GM12874 (cell line): ENCODE results near the gene TRIM52.

Experiments
- TF ChIP-seq, protein P1 (sequence below): IDR thresholded peaks from 2 replicates; pipeline ENCODE4 v1.5.1; 2011; ENCODE audit warnings: low read depth, mild to moderate bottlenecking, control low read depth, low read length, moderate library complexity; ENCODE audit not compliant: insufficient read depth

Gene TRIM52

DNA sequence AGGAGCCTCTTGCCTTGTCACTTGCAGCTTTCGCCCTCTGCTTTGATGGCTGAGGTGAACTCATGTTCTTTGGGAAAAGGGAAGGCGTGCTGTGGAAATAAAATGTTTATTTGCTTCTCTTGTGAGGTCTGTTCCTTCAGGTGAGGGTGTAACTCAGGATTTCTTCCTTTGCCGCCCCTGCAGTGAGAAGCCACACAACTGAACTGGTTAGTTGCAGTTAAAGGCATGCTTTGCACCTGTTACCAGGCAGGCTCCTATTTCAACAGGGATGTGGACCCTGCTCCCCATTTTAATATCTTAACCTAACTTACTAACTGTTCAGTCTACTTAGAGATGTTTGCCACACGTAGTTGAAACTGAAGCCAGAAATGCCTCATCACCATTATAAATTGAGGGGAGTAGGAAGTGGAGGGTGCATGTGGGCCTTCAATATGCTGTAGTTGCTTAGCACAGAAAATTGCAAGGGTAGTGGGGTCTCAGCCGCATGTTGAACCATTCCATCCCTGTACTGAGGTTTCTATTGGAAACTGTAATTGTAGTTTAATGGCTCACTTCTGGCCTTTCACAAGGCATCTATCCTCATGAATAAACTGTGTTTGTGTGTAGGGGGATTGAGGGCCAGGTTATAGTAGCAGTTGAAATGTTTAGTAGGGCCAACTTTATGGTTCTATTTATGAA is 25.1 kb downstream of the TRIM52 start:
- TF ChIP-seq, protein P1, sequence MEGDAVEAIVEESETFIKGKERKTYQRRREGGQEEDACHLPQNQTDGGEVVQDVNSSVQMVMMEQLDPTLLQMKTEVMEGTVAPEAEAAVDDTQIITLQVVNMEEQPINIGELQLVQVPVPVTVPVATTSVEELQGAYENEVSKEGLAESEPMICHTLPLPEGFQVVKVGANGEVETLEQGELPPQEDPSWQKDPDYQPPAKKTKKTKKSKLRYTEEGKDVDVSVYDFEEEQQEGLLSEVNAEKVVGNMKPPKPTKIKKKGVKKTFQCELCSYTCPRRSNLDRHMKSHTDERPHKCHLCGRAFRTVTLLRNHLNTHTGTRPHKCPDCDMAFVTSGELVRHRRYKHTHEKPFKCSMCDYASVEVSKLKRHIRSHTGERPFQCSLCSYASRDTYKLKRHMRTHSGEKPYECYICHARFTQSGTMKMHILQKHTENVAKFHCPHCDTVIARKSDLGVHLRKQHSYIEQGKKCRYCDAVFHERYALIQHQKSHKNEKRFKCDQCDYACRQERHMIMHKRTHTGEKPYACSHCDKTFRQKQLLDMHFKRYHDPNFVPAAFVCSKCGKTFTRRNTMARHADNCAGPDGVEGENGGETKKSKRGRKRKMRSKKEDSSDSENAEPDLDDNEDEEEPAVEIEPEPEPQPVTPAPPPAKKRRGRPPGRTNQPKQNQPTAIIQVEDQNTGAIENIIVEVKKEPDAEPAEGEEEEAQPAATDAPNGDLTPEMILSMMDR = no peak

DNA sequence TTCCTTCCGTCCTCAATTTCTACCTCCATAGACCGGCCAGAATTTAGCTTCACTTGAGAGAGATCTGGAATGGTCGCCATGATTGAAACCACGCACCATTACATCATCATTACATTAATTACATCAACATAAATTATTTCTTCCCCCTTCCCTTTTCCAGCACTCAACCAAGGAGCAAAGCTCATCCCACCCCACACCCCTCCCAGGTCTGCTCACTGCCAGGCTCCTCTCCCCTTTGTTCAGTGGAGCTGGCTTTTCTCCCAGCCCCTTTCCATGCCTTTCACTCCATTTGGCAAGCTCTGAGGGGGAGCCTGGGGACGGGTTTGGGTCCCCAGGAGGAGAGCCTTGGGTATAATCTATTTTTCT is 25.6 kb downstream of the TRIM52 start:
- TF ChIP-seq, protein P1 = no peak

DNA sequence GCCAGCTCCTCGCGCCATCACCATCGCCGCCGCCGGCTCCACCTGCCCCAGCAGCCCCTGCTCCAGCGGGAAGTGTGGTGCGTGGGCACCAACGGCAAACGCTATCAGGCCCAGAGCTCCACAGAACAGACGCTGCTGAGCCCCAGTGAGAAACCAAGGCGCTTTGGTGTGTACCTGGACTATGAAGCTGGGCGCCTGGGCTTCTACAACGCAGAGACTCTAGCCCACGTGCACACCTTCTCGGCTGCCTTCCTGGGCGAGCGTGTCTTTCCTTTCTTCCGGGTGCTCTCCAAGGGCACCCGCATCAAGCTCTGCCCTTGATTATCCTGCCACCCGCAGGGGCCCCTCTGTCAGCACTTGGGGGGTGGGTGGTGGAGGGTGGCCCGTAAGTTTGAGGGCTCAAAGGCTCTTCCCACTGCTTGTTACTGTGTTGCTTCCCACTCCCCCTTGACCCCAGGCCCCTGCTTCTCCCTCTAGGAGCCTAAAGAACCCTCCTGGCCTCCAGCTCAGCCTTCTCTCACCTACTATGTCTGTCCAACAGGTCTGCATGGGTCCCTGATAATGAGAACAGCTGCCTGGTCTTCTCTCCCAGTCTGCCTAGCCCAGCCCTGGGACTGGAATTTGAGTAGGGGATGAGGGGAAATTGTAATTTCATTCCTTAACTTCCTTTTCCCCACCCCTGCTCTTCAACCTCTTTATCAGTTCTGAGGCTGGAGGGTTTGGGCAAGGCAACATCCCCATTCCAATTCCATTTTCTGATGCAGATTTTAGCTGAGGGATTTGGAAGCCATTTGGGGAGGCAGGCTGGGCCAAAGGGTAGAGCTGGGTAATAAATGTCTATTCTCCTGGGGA is 26.3 kb downstream of the TRIM52 start:
- TF ChIP-seq, protein P1 = no peak

DNA sequence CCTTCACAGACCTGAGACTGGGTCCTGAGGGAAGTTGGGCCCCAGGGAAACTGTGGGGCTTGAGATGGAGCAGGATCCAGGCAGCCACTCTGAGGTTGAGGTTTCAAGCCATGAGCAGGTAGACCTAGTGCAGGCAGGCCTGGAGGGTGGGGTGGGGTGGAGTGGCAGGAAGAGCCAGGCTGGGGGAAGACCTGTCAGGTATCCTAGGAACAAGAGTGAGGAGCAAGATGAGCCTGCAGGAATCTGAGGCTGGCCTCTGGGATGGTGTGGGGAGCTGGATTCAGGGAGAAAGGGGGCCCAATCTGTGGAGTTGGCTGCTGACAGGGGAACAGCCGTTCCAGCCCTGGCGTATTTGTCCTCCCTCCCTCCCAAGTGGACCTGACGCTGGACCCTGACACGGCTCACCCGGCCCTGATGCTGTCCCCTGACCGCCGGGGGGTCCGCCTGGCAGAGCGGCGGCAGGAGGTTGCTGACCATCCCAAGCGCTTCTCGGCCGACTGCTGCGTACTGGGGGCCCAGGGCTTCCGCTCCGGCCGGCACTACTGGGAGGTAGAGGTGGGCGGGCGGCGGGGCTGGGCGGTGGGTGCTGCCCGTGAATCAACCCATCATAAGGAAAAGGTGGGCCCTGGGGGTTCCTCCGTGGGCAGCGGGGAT is 27.0 kb downstream of the TRIM52 start:
- TF ChIP-seq, protein P1 = no peak

DNA sequence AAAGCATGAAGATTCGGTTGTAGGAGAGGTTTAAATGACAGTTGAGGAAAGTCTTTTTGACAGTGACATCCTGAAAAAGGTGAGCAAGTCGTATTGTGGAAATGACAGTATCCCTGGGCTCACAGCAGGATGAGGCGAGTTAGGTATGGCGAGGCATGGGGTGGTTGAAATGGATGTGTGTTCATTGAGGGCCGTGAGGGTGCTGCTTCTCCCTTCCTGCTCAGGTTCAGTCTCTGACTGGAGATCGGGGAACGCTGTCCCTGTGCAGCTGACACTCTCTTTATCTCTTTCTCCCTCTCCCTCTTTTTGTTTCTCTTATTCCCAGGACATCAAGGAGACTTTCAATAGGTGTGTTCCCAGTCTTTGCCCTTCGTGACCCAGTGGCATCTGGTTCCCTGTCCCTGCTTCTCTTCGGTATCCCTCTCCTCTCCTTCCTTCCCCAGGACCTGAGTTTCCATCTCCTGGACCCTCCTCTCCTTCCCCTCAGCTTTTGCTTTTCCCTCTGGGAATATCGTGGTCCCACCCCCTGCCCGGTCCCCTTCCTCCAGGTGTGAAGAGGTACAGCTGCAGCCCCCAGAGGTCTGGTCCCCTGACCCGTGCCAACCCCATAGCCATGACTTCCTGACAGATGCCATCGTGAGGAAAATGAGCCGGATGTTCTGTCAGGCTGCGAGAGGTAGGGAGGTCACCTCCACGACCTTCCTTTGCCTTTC is 27.7 kb downstream of the TRIM52 start:
- TF ChIP-seq, protein P1 = no peak

DNA sequence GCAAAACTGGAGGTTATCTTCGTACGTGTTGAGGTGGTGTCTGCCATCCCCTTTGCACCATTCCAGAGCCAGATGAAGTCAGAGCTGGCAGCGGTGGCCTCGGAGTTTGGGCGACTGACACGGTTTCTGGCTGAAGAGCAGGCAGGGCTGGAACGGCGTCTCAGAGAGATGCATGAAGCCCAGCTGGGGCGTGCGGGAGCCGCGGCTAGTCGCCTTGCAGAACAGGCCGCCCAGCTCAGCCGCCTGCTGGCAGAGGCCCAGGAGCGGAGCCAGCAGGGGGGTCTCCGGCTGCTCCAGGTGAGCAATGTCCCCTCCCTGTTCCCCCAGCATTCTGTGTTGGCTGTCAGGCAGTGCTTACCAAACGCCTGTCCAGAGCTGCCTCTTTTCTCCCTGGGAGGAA is 28.4 kb downstream of the TRIM52 start:
- TF ChIP-seq, protein P1 = no peak

DNA sequence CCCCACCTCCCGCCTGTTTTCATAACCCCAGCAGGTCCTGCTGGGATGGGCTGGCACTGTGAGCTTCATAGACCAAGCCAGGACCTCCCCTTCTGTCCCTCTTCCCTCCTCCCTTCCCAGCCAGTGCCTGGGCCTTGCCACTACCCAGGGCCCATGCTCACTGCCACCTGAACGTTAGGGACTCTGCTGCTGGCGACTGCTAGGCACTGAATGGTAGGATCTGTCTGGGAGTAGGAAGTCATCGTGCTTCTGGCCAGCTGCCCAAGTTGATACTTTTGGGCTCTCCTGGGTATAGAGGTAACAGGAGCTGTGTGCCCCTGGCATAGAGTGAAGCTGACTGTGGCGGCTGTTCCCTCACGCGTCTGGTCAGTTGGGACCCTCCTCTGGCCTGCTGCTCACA is 29.5 kb downstream of the TRIM52 start:
- TF ChIP-seq, protein P1 = no peak
